Neural progenitor cell (in vitro differentiated cells): ENCODE measurements around the gene IFI27. TPM values are rescaled to one million over a fixed set of nuclear protein-coding genes. Genes with fewer than 3 reads are reported as not detected.
A peak's percentile ranks its signal among the peaks of the same experiment; 100 is the strongest.

ENCODE experiments used
- DNase-seq: peaks from one replicate; pipeline ENCODE4 v3.0.0-alpha.2; 2016; ENCODE audit warnings: low spot score
- H2AFZ ChIP-seq: fragments of 200-600 bp; sonication (generic); replicated peaks from 2 replicates; pipeline ENCODE4 v1.6.1; 2016; ENCODE audit warnings: antibody characterized with exemption
- H3F3A ChIP-seq: fragments of 200-600 bp; sonication (generic); 2 replicates; pipeline ENCODE4 v1.6.1; 2016; ENCODE audit warnings: antibody characterized with exemption, low read depth
- H3K27ac ChIP-seq: fragments of 200-600 bp; sonication (generic); 2 replicates; pipeline ENCODE4 v1.5.1; 2016; ENCODE audit warnings: mild to moderate bottlenecking
- H3K27me3 ChIP-seq: fragments of 200-600 bp; sonication (generic); 2 replicates; pipeline ENCODE4 v1.6.1; 2016; ENCODE audit warnings: mild to moderate bottlenecking, moderate library complexity
- H3K36me3 ChIP-seq: fragments of 200-600 bp; sonication (generic); 2 replicates; pipeline ENCODE4 v1.5.1; 2016
- H3K4me1 ChIP-seq: fragments of 200-600 bp; sonication (generic); 2 replicates; pipeline ENCODE4 v1.6.1; 2016; ENCODE audit warnings: mixed run types
- H3K4me2 ChIP-seq: fragments of 200-600 bp; sonication (generic); 2 replicates; pipeline ENCODE4 v1.6.1; 2016
- H3K4me3 ChIP-seq: fragments of 200-600 bp; sonication (generic); 2 replicates; pipeline ENCODE4 v1.5.1; 2016
- H3K79me2 ChIP-seq: fragments of 200-600 bp; sonication (generic); 2 replicates; pipeline ENCODE4 v1.6.1; 2016; ENCODE audit warnings: low read depth
- H3K9ac ChIP-seq: fragments of 200-600 bp; sonication (generic); 2 replicates; pipeline ENCODE4 v1.6.1; 2016
- H3K9me3 ChIP-seq: fragments of 200-600 bp; sonication (generic); 2 replicates; pipeline ENCODE4 v1.5.1; 2016; ENCODE audit warnings: low read depth
- H4K20me1 ChIP-seq: fragments of 200-600 bp; sonication (generic); 2 replicates; pipeline ENCODE4 v1.6.1; 2016; ENCODE audit warnings: low read depth
- H3K27ac Mint-ChIP-seq: 3 replicates; pipeline ENCODE4 v1.8.0; 2021; ENCODE audit warnings: mixed read lengths
- H3K27me3 Mint-ChIP-seq: 2 replicates; pipeline ENCODE4 v1.8.0; 2022; ENCODE audit warnings: low read depth, mild to moderate bottlenecking, inconsistent platforms, moderate library complexity, mixed read lengths; ENCODE audit not compliant: insufficient read depth
- H3K36me3 Mint-ChIP-seq: 3 replicates; pipeline ENCODE4 v1.8.0; 2021; ENCODE audit warnings: mixed read lengths
- H3K4me1 Mint-ChIP-seq: 3 replicates; pipeline ENCODE4 v1.8.0; 2021; ENCODE audit warnings: mixed read lengths
- H3K4me3 Mint-ChIP-seq: 3 replicates; pipeline ENCODE4 v1.8.0; 2021; ENCODE audit warnings: mild to moderate bottlenecking, moderate library complexity, mixed read lengths
- H3K9me3 Mint-ChIP-seq: 3 replicates; pipeline ENCODE4 v1.8.0; 2020; ENCODE audit warnings: mixed read lengths
- EZH2 ChIP-seq: fragments of 200-600 bp; sonication (generic); IDR thresholded peaks from 2 replicates; pipeline ENCODE4 v1.6.1; 2017; ENCODE audit warnings: antibody characterized with exemption, mild to moderate bottlenecking, moderate library complexity
- EZH2phosphoT487 ChIP-seq: fragments of 200-600 bp; sonication (generic); IDR thresholded peaks from 2 replicates; pipeline ENCODE4 v1.6.1; 2017; ENCODE audit warnings: antibody characterized with exemption
- total RNA-seq: library from RNA; depleted of rRNA; stranded (reverse); fragments of >200 nt; gene quantifications from 2 replicates; pipeline ENCODE4 v1.2.3, GENCODE V29; 2015; ENCODE audit warnings: low replicate concordance
- TF ChIP-seq, protein P1 (sequence below): fragments of 200-600 bp; sonication (generic); IDR thresholded peaks from 2 replicates; pipeline ENCODE4 v1.5.1; 2017; ENCODE audit warnings: antibody characterized with exemption, mild to moderate bottlenecking

Gene IFI27
- total RNA-seq, 1 donor from 2014 or later, result 0.69 TPM

DNA sequence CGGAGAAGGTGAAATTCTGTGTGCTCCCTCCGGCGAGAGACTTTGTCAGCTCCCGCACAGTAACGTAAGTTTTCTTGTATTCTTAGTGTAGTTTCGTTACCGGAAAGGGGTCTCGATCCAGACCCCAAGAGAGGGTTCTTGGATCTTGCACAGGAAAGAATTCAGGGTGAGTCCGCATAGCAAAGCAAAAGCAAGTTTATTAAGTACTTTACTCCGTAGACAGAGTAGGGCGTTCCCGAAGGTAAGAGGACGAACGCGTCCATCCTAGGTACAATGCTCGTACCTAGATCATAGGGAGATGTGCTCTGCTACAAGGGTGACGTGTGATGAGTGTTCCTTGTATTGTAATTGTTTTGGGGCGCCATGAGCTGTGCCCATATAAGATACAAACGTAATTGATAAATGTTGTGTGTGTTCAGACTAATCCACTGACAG, 29.1 kb upstream of the IFI27 start:
- Histone ChIP-seq H3K4me2 (peak overlapping the region; percentile 96), H3K27ac (no peak overlapping the region), H4K20me1 (peaks cover 25% of the 10 kb centered on the region), H3K27me3 (no peaks in the 10 kb centered on the region), H3K4me1 (peaks cover 21% of the 10 kb centered on the region), H3K9ac (peak overlapping the region; percentile 56), H3F3A (peaks cover 4% of the 10 kb centered on the region), H2AFZ (peak overlapping the region; percentile 86), H3K36me3 (no peaks in the 10 kb centered on the region), H3K9me3 (no peaks in the 10 kb centered on the region), H3K79me2 (peaks cover 61% of the 10 kb centered on the region), H3K4me3 (peak overlapping the region; percentile 88)
- H3K27me3 Mint-ChIP-seq, result peaks cover 6% of the 10 kb centered on the region
- peak overlapping the region; percentile 100 for H3K4me3 Mint-ChIP-seq
- H3K4me1 Mint-ChIP-seq, result peaks cover 29% of the 10 kb centered on the region
- no peak for TF ChIP-seq EZH2phosphoT487
- no peak for TF ChIP-seq EZH2
- TF ChIP-seq, protein P1, sequence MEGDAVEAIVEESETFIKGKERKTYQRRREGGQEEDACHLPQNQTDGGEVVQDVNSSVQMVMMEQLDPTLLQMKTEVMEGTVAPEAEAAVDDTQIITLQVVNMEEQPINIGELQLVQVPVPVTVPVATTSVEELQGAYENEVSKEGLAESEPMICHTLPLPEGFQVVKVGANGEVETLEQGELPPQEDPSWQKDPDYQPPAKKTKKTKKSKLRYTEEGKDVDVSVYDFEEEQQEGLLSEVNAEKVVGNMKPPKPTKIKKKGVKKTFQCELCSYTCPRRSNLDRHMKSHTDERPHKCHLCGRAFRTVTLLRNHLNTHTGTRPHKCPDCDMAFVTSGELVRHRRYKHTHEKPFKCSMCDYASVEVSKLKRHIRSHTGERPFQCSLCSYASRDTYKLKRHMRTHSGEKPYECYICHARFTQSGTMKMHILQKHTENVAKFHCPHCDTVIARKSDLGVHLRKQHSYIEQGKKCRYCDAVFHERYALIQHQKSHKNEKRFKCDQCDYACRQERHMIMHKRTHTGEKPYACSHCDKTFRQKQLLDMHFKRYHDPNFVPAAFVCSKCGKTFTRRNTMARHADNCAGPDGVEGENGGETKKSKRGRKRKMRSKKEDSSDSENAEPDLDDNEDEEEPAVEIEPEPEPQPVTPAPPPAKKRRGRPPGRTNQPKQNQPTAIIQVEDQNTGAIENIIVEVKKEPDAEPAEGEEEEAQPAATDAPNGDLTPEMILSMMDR, result no peak
- peaks cover 18% of the 10 kb centered on the region for H3K9me3 Mint-ChIP-seq
- H3K36me3 Mint-ChIP-seq, result peaks cover 50% of the 10 kb centered on the region
- no peak for DNase-seq
- H3K27ac Mint-ChIP-seq, result peak overlapping the region; percentile 96

DNA sequence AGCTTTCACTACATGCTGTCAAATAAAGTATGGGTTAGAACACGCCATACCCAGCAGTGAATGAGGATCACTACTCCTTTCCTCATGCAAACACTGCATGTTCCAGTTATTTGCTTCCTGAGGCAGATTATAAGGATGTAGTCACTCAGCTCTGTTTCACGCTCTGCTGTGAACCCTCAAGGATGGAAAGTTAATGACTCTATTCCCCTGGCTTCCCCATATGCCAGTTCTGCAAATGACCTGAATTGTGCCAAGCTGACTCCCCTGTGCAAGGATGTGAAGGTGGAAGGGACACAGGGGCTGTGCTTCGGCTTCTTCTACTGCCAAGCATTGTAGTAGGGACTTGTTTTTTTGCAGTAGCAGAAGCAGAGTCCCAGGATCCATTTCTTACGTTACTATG, 22.6 kb upstream of the IFI27 start:
- H3K4me3 ChIP-seq, result no peak overlapping the region
- H3K79me2 ChIP-seq, result no peaks in the 10 kb centered on the region
- no peak for DNase-seq
- no peak overlapping the region for H2AFZ ChIP-seq
- no peaks in the 10 kb centered on the region for H3K4me1 ChIP-seq
- no peaks in the 10 kb centered on the region for H3K4me1 Mint-ChIP-seq
- H3F3A ChIP-seq, result no peaks in the 10 kb centered on the region
- H4K20me1 ChIP-seq, result no peaks in the 10 kb centered on the region
- TF ChIP-seq, protein P1, result no peak
- no peak for TF ChIP-seq EZH2phosphoT487
- peaks cover 19% of the 10 kb centered on the region for H3K36me3 Mint-ChIP-seq
- no peak overlapping the region for H3K27ac ChIP-seq
- H3K4me2 ChIP-seq, result no peak overlapping the region
- no peaks in the 10 kb centered on the region for H3K9me3 ChIP-seq
- no peak overlapping the region for H3K4me3 Mint-ChIP-seq
- H3K27ac Mint-ChIP-seq, result no peak overlapping the region
- no peak overlapping the region for H3K9ac ChIP-seq
- H3K27me3 ChIP-seq, result no peaks in the 10 kb centered on the region
- no peaks in the 10 kb centered on the region for H3K36me3 ChIP-seq
- peaks cover 5% of the 10 kb centered on the region for H3K9me3 Mint-ChIP-seq
- peaks cover 3% of the 10 kb centered on the region for H3K27me3 Mint-ChIP-seq

DNA sequence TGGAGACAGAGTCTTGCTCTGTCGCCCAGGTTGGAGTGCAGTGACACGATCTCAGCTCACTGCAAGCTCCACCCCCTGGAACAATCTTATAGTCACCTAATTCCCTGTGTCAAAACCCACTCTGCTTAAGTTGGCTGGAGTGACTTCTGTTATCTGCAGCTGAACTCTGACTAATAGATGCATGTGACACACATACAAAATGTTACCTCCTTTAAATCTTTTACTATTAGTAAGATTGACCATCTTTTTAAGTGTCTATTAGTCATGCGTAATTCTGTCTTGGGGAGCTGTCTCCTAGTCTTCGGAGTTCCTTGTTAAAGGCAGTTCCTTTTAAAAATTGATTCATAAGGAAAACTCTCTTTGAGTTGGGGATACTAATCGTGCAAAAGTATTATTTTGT, 22.0 kb upstream of the IFI27 start:
- no peak overlapping the region for H3K27ac Mint-ChIP-seq
- H3K4me3 Mint-ChIP-seq, result no peak overlapping the region
- peaks cover 14% of the 10 kb centered on the region for H3K36me3 Mint-ChIP-seq
- Histone ChIP-seq H3K9me3 (no peaks in the 10 kb centered on the region), H3K4me3 (no peak overlapping the region), H3K27me3 (no peaks in the 10 kb centered on the region), H2AFZ (no peak overlapping the region), H3K4me1 (no peaks in the 10 kb centered on the region), H3K27ac (no peak overlapping the region), H3K9ac (no peak overlapping the region), H3K4me2 (no peak overlapping the region), H3F3A (no peaks in the 10 kb centered on the region), H3K79me2 (no peaks in the 10 kb centered on the region), H3K36me3 (no peaks in the 10 kb centered on the region), H4K20me1 (no peaks in the 10 kb centered on the region)
- TF ChIP-seq EZH2phosphoT487, result no peak
- TF ChIP-seq, protein P1, result no peak
- TF ChIP-seq EZH2, result no peak
- peaks cover 2% of the 10 kb centered on the region for H3K9me3 Mint-ChIP-seq
- DNase-seq, result no peak
- peaks cover 3% of the 10 kb centered on the region for H3K27me3 Mint-ChIP-seq
- no peaks in the 10 kb centered on the region for H3K4me1 Mint-ChIP-seq
